GM12875 (cell line): ENCODE measurements around the gene IL23A.

Experiments
- H3K4me3 ChIP-seq: one replicate; pipeline ENCODE4 v1.5.1; 2011; ENCODE audit warnings: low read depth, low read length, control low read depth
- CTCF ChIP-seq: IDR thresholded peaks from 2 replicates; pipeline ENCODE4 v1.5.1; 2011; ENCODE audit warnings: low read depth, mild to moderate bottlenecking, control low read depth, inconsistent platforms, low read length, moderate library complexity, borderline replicate concordance; ENCODE audit not compliant: insufficient read depth

Gene IL23A

GRCh38 chr12:56338308-56339157 lies at the start of gene IL23A:
Gene IL23A (plus strand): TSS chr12:56338884. CDS start chr12:56339045, 161 bp downstream.
- peak within 1 kb of the TSS; percentile 44 for H3K4me3 ChIP-seq
- TF ChIP-seq CTCF, result no peak

GRCh38 chr12:56293795-56294194 lies 44.9 kb upstream of the IL23A start:
- TF ChIP-seq CTCF, result no peak

GRCh38 chr12:56296295-56296694 lies 42.4 kb upstream of the IL23A start:
- TF ChIP-seq CTCF, result no peak
- H3K4me3 ChIP-seq, result no peak overlapping the region

More at GRCh38 chr12:56293795-56294194, 44.9 kb upstream of the IL23A start:
- no peak overlapping the region for H3K4me3 ChIP-seq

GRCh38 chr12:56297400-56297799 lies 41.3 kb upstream of the IL23A start:
- H3K4me3 ChIP-seq, result no peak overlapping the region
- TF ChIP-seq CTCF, result no peak

- peak overlapping the region; percentile 78 for H3K4me3 ChIP-seq
- TF ChIP-seq CTCF, result no peak
Measured at GRCh38 chr12:56298828-56299227, 39.9 kb upstream of the IL23A start.

GRCh38 chr12:56299308-56299852 lies 39.3 kb upstream of the IL23A start:
- H3K4me3 ChIP-seq, result peak overlapping the region; percentile 78
- TF ChIP-seq CTCF, result no peak
